H1 (cell line): ENCODE results near the gene HK1. TPM values are rescaled to one million over a fixed set of nuclear protein-coding genes. Genes with fewer than 3 reads are reported as not detected.
"Not testable (repeated sequence)": the region's sequence is repeated elsewhere in the genome, so short reads cannot be mapped to it uniquely, and the experiment has no call there.

Experiments
- CTCF ChIA-PET: fragments of 300-600 bp; sonication (Branson Sonifier 250); formaldehyde crosslinking; loops from one replicate; lab custom pipeline; 2021; ENCODE audit not compliant: partially characterized antibody; lab: Charles Lee
- POLR2A ChIA-PET: fragments of 300-600 bp; sonication (Branson Sonifier 250); formaldehyde crosslinking; loops from one replicate; lab custom pipeline; 2021; ENCODE audit warnings: inconsistent platforms; ENCODE audit not compliant: partially characterized antibody; lab: Charles Lee
- DNase-seq, 2 experiments: peaks; one replicate each; pipeline versions ENCODE4 v3.0.0 to v3.0.0-alpha.2; 2010 to 2022; ENCODE audit warnings: low spot score in 2 of 2, low read depth in 1 of 2, mixed read lengths in 1 of 2
- FAIRE-seq: peaks from 2 replicates; lab custom pipeline; 2011; peaks lifted over from hg19 to GRCh38; lab: Jason Lieb, UNC
- H2AFZ ChIP-seq: 2 replicates; pipeline ENCODE4 v1.8.1; 2012; ENCODE audit warnings: low read length, inconsistent platforms
- H2AK5ac ChIP-seq: 2 replicates; pipeline ENCODE4 v1.6.1; 2013; ENCODE audit warnings: low read depth, low read length
- H2BK120ac ChIP-seq: replicated peaks from 2 replicates; pipeline ENCODE3; 2013; ENCODE audit warnings: low read depth, low read length, inconsistent platforms
- H2BK12ac ChIP-seq: 2 replicates; pipeline ENCODE4 v1.6.1; 2013; ENCODE audit warnings: low read depth, low read length
- H2BK15ac ChIP-seq: 2 replicates; pipeline ENCODE4 v1.6.1; 2013; ENCODE audit warnings: low read length
- H2BK20ac ChIP-seq: 2 replicates; pipeline ENCODE4 v1.6.1; 2013; ENCODE audit warnings: low read length
- H2BK5ac ChIP-seq: 2 replicates; pipeline ENCODE4 v1.6.1; 2013; ENCODE audit warnings: low read depth, low read length
- H3K14ac ChIP-seq: 2 replicates; pipeline ENCODE4 v1.6.1; 2013; ENCODE audit warnings: inconsistent platforms; ENCODE audit not compliant: insufficient read length
- H3K18ac ChIP-seq: 2 replicates; pipeline ENCODE4 v1.6.1; 2013; ENCODE audit warnings: low read length; ENCODE audit errors: extremely low read depth
- H3K23ac ChIP-seq: 2 replicates; pipeline ENCODE4 v1.6.1; 2013; ENCODE audit warnings: inconsistent platforms; ENCODE audit not compliant: insufficient read length
- H3K23me2 ChIP-seq: 2 replicates; pipeline ENCODE4 v1.6.1; 2013; ENCODE audit warnings: low read depth, low read length
- H3K27ac ChIP-seq: 2 replicates; pipeline ENCODE4 v1.6.1; 2011; ENCODE audit warnings: low read depth, low read length, inconsistent platforms
- H3K27me3 ChIP-seq, 4 experiments: replicated peaks in 1 of 4; 1 replicate in 1 of 4; 2 replicates in 3 of 4; pipeline versions ENCODE4 v1.6.1 to v1.8.1; 2011 to 2013; ENCODE audit warnings: low read length in 3 of 4, mild to moderate bottlenecking in 3 of 4, inconsistent platforms in 2 of 4, mixed read lengths in 2 of 4, moderate library complexity in 1 of 4; ENCODE audit not compliant: control insufficient read depth in 3 of 4, insufficient read depth in 3 of 4; ENCODE audit errors: extremely low read depth in 1 of 4
- H3K36me3 ChIP-seq, 4 experiments: 2 replicates each; pipeline versions ENCODE4 v1.6.1 to v1.8.1; 2011 to 2013; ENCODE audit warnings: mild to moderate bottlenecking in 4 of 4, low read length in 3 of 4, moderate library complexity in 2 of 4, control low read depth in 1 of 4, inconsistent platforms in 1 of 4; ENCODE audit not compliant: insufficient read depth in 4 of 4, control insufficient read depth in 2 of 4
- H3K4ac ChIP-seq: replicated peaks from 2 replicates; pipeline ENCODE3; 2013; ENCODE audit warnings: low read length, low read depth, mixed read lengths, inconsistent platforms; ENCODE audit not compliant: insufficient read length
- H3K4me1 ChIP-seq, 4 experiments: replicated peaks in 1 of 4; 1 replicate in 1 of 4; 2 replicates in 3 of 4; pipeline versions ENCODE4 v1.6.1 to v1.8.1; 2011 to 2013; ENCODE audit warnings: low read length in 3 of 4, inconsistent platforms in 2 of 4, mixed read lengths in 1 of 4; ENCODE audit not compliant: insufficient read depth in 4 of 4, control insufficient read depth in 3 of 4
- H3K4me2 ChIP-seq, 2 experiments: 2 replicates each; pipeline versions ENCODE4 v1.6.1 to v1.8.1; 2011 to 2013; ENCODE audit warnings: low read depth in 2 of 2, low read length in 2 of 2, control low read depth in 1 of 2, inconsistent platforms in 1 of 2, mild to moderate bottlenecking in 1 of 2; ENCODE audit not compliant: insufficient read depth in 1 of 2
- H3K4me3 ChIP-seq, 4 experiments: fragments of 200-600, 300-600 bp in 1 of 4; sonication (generic), shearing (Covaris generic), sonication (Bioruptor Twin) in 1 of 4; 2 replicates each; pipeline versions ENCODE4 v1.5.1 to v1.8.1; 2011 to 2016; ENCODE audit warnings: low read length in 4 of 4, low read depth in 3 of 4, control low read depth in 2 of 4, inconsistent platforms in 2 of 4, mild to moderate bottlenecking in 2 of 4, mixed read lengths in 1 of 4, moderate library complexity in 1 of 4; ENCODE audit not compliant: insufficient read depth in 2 of 4; ENCODE audit errors: extremely low read depth in 1 of 4
- H3K56ac ChIP-seq: replicated peaks from 2 replicates; pipeline ENCODE3; 2013; ENCODE audit warnings: low read depth, mild to moderate bottlenecking, mixed read lengths, low read length, inconsistent platforms; ENCODE audit not compliant: insufficient read length
- H3K79me1 ChIP-seq: 2 replicates; pipeline ENCODE4 v1.6.1; 2013; ENCODE audit warnings: low read depth, low read length, control low read depth
- H3K79me2 ChIP-seq, 2 experiments: 2 replicates each; pipeline versions ENCODE4 v1.6.1 to v1.8.1; 2012 to 2013; ENCODE audit warnings: low read length in 2 of 2, mild to moderate bottlenecking in 2 of 2, inconsistent platforms in 1 of 2; ENCODE audit not compliant: insufficient read depth in 2 of 2, control insufficient read depth in 1 of 2
- H3K9ac ChIP-seq, 4 experiments: replicated peaks in 1 of 4; 1 replicate in 1 of 4; 2 replicates in 3 of 4; pipeline versions ENCODE4 v1.6.1 to v1.8.1; 2011 to 2013; ENCODE audit warnings: low read depth in 3 of 4, low read length in 3 of 4, control low read depth in 2 of 4, mild to moderate bottlenecking in 2 of 4, moderate library complexity in 2 of 4, inconsistent platforms in 1 of 4; ENCODE audit errors: extremely low read depth in 1 of 4
- H3K9me3 ChIP-seq, 2 experiments: 2 replicates each; pipeline versions ENCODE4 v1.6.1 to v1.8.1; 2012 to 2013; ENCODE audit warnings: mild to moderate bottlenecking in 2 of 2, moderate library complexity in 2 of 2, control low read depth in 1 of 2, inconsistent platforms in 1 of 2, low read depth in 1 of 2, low read length in 1 of 2, mixed read lengths in 1 of 2; ENCODE audit not compliant: insufficient read depth in 2 of 2
- H4K20me1 ChIP-seq, 2 experiments: replicated peaks in 1 of 2; 2 replicates each; pipeline versions ENCODE3 to v1.8.1; 2011 to 2013; ENCODE audit warnings: inconsistent platforms in 2 of 2, low read length in 2 of 2, mild to moderate bottlenecking in 1 of 2; ENCODE audit not compliant: insufficient read depth in 2 of 2, control insufficient read depth in 1 of 2
- H4K5ac ChIP-seq: 2 replicates; pipeline ENCODE4 v1.6.1; 2013; ENCODE audit warnings: low read length, low read depth, mixed read lengths, inconsistent platforms; ENCODE audit not compliant: insufficient read length
- H4K8ac ChIP-seq: 2 replicates; pipeline ENCODE4 v1.8.0; 2013; ENCODE audit warnings: mild to moderate bottlenecking, moderate library complexity, low read length, inconsistent platforms; ENCODE audit not compliant: insufficient read depth; ENCODE audit errors: extremely low read depth
- H4K91ac ChIP-seq: replicated peaks from 2 replicates; pipeline ENCODE3; 2013; ENCODE audit warnings: low read length, mixed read lengths, inconsistent platforms; ENCODE audit not compliant: insufficient read length
- WGBS, 2 experiments: shearing (Covaris generic) in 1 of 2; methylation state at CpG; one replicate each; pipeline versions ENCODE4 v1.1.6 to v1.1.7; 2013 to 2015; ENCODE audit warnings: low lambda C conversion rate in 2 of 2, mixed read lengths in 2 of 2, inconsistent platforms in 1 of 2, low coverage in 1 of 2, missing lambda C conversion rate in 1 of 2; ENCODE audit not compliant: insufficient replicate concordance in 2 of 2, insufficient coverage in 1 of 2, insufficient read length in 1 of 2; ENCODE audit errors: extremely low coverage in 1 of 2, missing lambda C conversion rate in 1 of 2; 5-methylcytosine and 5-hydroxymethylcytosine counted together
- polyA plus RNA-seq, 7 experiments: library from polyadenylated mRNA; depleted of rRNA in 3 of 7; stranded (reverse) in 5 of 7; unstranded in 2 of 7; fragments of >200 nt in 5 of 7; fragments of 200-250 nt in 2 of 7; gene quantifications; 1 replicate in 5 of 7; 2 replicates in 1 of 7; 4 replicates in 1 of 7; pipeline versions ENCODE4 v1.2.1 to v1.2.3, GENCODE V29; 2011 to 2013; ENCODE audit warnings: missing spikeins in 2 of 7, mixed read lengths in 2 of 7
- total RNA-seq: library from RNA; stranded (reverse); fragmentation: NEBNext Ultra II Directional; extraction: Animal tissue kit (Norgen Biotek cat#: 25700); gene quantifications from 2 replicates; pipeline ENCODE4 v1.2.1, GENCODE V29; 2021

HK1 gene
- total and polyA plus RNA-seq, 2 of the 8 experiments (the other 6 are each of a cell fraction or from before 2014, with no cell fraction given): 55.8 to 247 TPM

DNA sequence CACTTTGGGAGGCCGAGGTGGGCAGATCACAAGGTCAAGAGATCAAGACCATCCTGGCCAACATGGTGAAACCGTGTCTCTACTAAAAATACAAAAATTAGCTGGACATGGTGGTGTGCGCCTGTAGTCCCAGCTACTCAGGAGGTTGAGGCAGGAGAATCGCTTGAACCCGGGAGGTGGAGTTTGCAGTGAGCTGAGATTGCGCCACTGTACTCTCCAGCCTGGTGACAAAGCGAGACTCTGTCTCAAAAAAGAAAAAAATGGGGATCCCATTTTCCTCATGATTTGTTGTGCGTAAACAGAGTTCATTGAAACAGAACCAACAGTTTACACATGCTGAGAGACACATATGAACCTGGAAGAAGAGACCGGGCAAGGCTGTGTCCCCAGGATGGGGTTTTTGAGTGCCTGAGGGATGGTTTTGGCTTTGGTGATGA lies 55.6 kb downstream of the HK1 start:
- ChIA-PET POLR2A (interaction anchor here (0.8 to 2.0 kb wide), 10 partner anchors 9 to 58 kb away, joined by 3 to 7 read pairs (median 4); no protein-coding TSS in a partner anchor), CTCF (interaction anchor here (0.5 to 4.0 kb wide), 23 partner anchors 8 to 1225 kb away, joined by 3 to 23 read pairs (median 6); no protein-coding TSS in a partner anchor)
- peak overlapping the region; percentile 39 for H4K91ac ChIP-seq
- not testable (repeated sequence) for H3K27me3 ChIP-seq, H2BK12ac ChIP-seq, H3K9me3 ChIP-seq, H2BK15ac ChIP-seq, H3K4me3 ChIP-seq, H3K4ac ChIP-seq, H2BK20ac ChIP-seq, H2AFZ ChIP-seq, H3K56ac ChIP-seq, H3K36me3 ChIP-seq, FAIRE-seq, H3K9ac ChIP-seq, H2AK5ac ChIP-seq, H3K23ac ChIP-seq, H3K27ac ChIP-seq, H3K23me2 ChIP-seq, H2BK120ac ChIP-seq, H4K20me1 ChIP-seq, DNase-seq, H3K14ac ChIP-seq
- 0 out of 2 replicates have a peak overlapping the region, but pooled peaks have one; percentile 15 for H3K18ac ChIP-seq
- peaks cover 16% of the 10 kb centered on the region; the same call in 1 of the 2 replicates for H3K79me1 ChIP-seq
- peaks cover 28 to 54% (median 46%) of the 10 kb centered on the region in 4 experiments for H3K4me1 ChIP-seq
- H2BK5ac ChIP-seq: peak overlapping the region; percentile 22
- peak overlapping the region; percentile 72; the same call in 1 of the 2 replicates for H4K8ac ChIP-seq
- 87% methylated on average over 9 of the region's 9 CpGs; no CpG with 5 or more reads in 1 of the 2 experiments for WGBS, 2 experiments
- 0 out of 4 replicates have a peak overlapping the region, but pooled peaks of 1 of the 2 experiments have one; percentile 7 for H3K4me2 ChIP-seq
- H4K5ac ChIP-seq: peak overlapping the region; percentile 18
- H3K79me2 ChIP-seq: peaks cover 37 to 87% of the 10 kb centered on the region in 2 experiments
